Measurements from ENCODE around the gene ADAMTS13. TPM values are rescaled to one million over a fixed set of nuclear protein-coding genes. Genes with fewer than 3 reads are reported as not detected.

Gene ADAMTS13
- total RNA-seq, 1 donor: 1.3 TPM

DNA sequence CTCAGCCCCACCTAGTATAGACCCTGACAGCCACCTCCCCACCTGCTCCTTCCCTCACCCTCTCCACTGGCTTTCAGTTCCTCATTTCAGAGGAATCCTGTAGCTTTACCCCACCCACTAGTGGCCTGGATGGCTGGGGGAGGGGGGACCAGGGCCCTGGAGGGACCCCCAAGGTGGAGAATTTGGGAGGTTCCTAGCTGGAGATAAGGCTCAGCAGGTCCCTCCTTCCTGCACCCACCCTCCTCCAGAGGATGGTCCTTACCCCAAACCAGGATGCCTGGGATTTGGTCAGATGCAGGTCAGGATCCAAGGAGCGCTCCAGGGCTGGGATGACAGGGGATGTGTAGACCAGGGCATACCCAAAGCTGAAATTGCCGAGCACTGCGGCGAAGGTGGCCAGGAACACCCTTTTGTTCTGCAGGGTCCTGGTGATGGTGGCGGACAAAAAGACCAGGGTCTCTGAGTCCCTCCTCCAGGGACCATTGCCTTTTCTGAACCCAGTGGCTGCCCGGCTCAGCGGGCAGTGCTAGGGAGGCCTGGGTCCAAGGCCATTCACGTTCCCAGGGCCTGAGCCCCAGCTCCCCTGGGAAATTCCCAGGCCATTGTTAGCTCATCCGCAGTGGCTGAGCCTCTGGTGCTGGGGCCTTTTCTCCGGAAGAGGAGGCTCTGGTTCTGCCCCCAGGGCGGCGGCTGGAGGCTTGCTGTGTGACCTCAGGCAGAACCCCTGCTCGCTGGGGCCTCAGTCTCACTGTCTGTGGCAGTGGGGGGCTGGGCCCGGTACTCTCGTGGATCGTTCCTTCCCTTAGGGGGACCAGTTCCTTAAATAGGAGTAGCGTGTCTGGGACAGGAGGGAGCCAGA is 56.1 kb downstream of the ADAMTS13 start:
- no peak for DNase-seq (ENCODE audit: low read depth)
- no peak for TF ChIP-seq CTCF (IDR thresholded peaks at IDR 0.05; ENCODE audit: insufficient read depth, low read depth, low read length)
- H3K4me3 ChIP-seq (ENCODE audit: low read depth, low read length): peak overlapping the region; percentile 63

GRCh38 chr9:133478851-133479711 is 56.9 kb downstream of the ADAMTS13 start, which contains the start of gene SLC2A6:
Gene SLC2A6 (minus strand): TSS chr9:133479099. CDS start chr9:133479059, 40 bp downstream.
- DNase-seq (ENCODE audit: low read depth): peak; percentile 73
- peak within 1 kb of the TSS; percentile 63 for H3K4me3 ChIP-seq (ENCODE audit: low read depth, low read length)
- no peak for TF ChIP-seq CTCF (IDR thresholded peaks at IDR 0.05; ENCODE audit: insufficient read depth, low read depth, low read length)

GRCh38 chr9:133483611-133484010 is 61.4 kb downstream of the ADAMTS13 start:
- no peak for TF ChIP-seq CTCF (IDR thresholded peaks at IDR 0.05; ENCODE audit: insufficient read depth, low read depth, low read length)
- H3K4me3 ChIP-seq (ENCODE audit: low read depth, low read length): no peak overlapping the region
- no peak for DNase-seq (ENCODE audit: low read depth)

- H3K4me3 ChIP-seq (ENCODE audit: low read depth, low read length): no peak overlapping the region
- TF ChIP-seq CTCF (IDR thresholded peaks at IDR 0.05; ENCODE audit: insufficient read depth, low read depth, low read length): no peak
- DNase-seq (ENCODE audit: low read depth): no peak
Observed at GRCh38 chr9:133484671-133485437, 62.7 kb downstream of the ADAMTS13 start.

DNA sequence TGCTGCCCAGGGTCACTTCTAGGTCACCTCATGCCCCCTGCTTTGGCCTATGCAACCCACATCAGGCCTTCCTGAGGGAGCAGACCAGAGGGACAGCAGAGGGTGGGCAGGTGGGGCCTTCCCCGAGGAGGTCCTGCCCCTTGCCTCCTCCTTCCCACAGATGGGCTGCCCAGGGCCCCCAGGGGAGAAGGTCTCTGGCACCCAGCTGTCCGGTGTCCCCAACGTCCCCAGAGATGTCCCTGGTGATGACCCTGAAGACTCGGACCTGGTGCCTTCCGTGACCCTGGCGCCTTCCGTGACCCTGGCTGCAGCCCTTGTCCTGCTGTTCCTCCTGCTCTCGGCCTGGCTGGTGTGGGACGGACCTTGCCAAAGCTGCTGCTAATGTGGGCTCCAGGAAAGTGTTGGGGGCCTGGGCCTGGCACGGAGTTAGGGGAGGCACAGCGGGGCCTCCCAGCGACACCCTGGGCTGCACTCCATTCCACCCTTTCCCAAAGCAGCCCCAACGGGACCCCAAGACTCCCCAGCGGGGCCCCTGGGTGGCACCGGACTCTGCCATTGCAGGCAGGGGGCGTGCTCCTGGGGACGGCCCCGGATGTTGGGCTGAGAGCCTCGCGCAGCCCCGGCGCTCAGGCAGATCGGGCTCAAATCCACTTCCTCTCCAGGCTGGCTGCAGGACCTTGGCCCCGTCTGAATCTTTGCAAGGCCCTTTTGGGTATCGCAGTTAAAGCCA is 63.5 kb downstream of the ADAMTS13 start:
- no peak overlapping the region for H3K4me3 ChIP-seq (ENCODE audit: low read depth, low read length)
- no peak for DNase-seq (ENCODE audit: low read depth)
- TF ChIP-seq CTCF (IDR thresholded peaks at IDR 0.05; ENCODE audit: insufficient read depth, low read depth, low read length): no peak

- DNase-seq (ENCODE audit: low read depth): no peak
- no peak overlapping the region for H3K4me3 ChIP-seq (ENCODE audit: low read depth, low read length)
- no peak for TF ChIP-seq CTCF (IDR thresholded peaks at IDR 0.05; ENCODE audit: insufficient read depth, low read depth, low read length)
Observed at GRCh38 chr9:133487331-133487725, 65.2 kb downstream of the ADAMTS13 start.
